HT1080 (cell line): Measurements from ENCODE around the gene XPO1. TPM values are rescaled to one million over a fixed set of nuclear protein-coding genes. Genes with fewer than 3 reads are reported as not detected.
A peak's percentile ranks its signal among the peaks of the same experiment; 100 is the strongest.
"Not testable (repeated sequence)": the region's sequence is repeated elsewhere in the genome, so short reads cannot be mapped to it uniquely, and the experiment has no call there.

Source experiments
- DNase-seq: peaks from one replicate; pipeline ENCODE4 v3.0.0-alpha.2; 2015; ENCODE audit warnings: low read depth
- total RNA-seq: library from RNA; depleted of rRNA; stranded (reverse); fragments of >200 nt; shearing (Covaris generic); gene quantifications from 2 replicates; pipeline ENCODE4 v1.2.3, GENCODE V29; 2014

Gene XPO1
- total RNA-seq, 1 experiment from 2014 or later = 197 TPM

GRCh38 chr2:61535449-61535848, 2.7 kb downstream of the XPO1 start:
- no peak for DNase-seq

- DNase-seq = no peak
These were observed 3.2 kb downstream of the XPO1 start for GRCh38 chr2:61534926-61535325.

- DNase-seq = no peak
These were observed 7.4 kb downstream of the XPO1 start for GRCh38 chr2:61530749-61531148.

- no peak for DNase-seq
These were observed 8.0 kb downstream of the XPO1 start for GRCh38 chr2:61529944-61530735.

- DNase-seq = no peak
These were observed 17.9 kb downstream of the XPO1 start for GRCh38 chr2:61520261-61520660.

GRCh38 chr2:61512768-61513398, 25.3 kb downstream of the XPO1 start:
- no peak for DNase-seq

GRCh38 chr2:61510674-61511671, 27.2 kb downstream of the XPO1 start:
- no peak for DNase-seq

GRCh38 chr2:61504949-61505348, 33.2 kb downstream of the XPO1 start:
- DNase-seq = no peak

- no peak for DNase-seq
These were observed 39.1 kb downstream of the XPO1 start for GRCh38 chr2:61499060-61499459.

GRCh38 chr2:61493523-61493942, 44.6 kb downstream of the XPO1 start:
- DNase-seq = peak; percentile 69

- no peak for DNase-seq
These were observed 45.7 kb downstream of the XPO1 start for GRCh38 chr2:61492476-61492875.

GRCh38 chr2:61485281-61485680, 52.9 kb downstream of the XPO1 start:
- DNase-seq = no peak

- DNase-seq = no peak
These were observed 60.1 kb downstream of the XPO1 start for GRCh38 chr2:61478086-61478485.

- not testable (repeated sequence) for DNase-seq
These were observed 61.1 kb downstream of the XPO1 start for GRCh38 chr2:61476929-61477589.

- DNase-seq = peak; percentile 15
These were observed 66.0 kb downstream of the XPO1 start for GRCh38 chr2:61471905-61472805.

GRCh38 chr2:61470965-61471904, 66.9 kb downstream of the XPO1 start, which contains the start of gene USP34:
USP34 (minus strand) TSS chr2:61471087; CDS start chr2:61470692, 395 bp downstream.
- DNase-seq = peak; percentile 93

- DNase-seq = peak; percentile 42
These were observed 67.8 kb downstream of the XPO1 start for GRCh38 chr2:61470122-61470951.
